GM19397 (cell line): Measurements from ENCODE around the gene SPRYD3.
"Not testable (repeated sequence)": the region's sequence is repeated elsewhere in the genome, so short reads cannot be mapped to it uniquely, and the experiment has no call there.

Experiments used
- ATAC-seq: cut with Tn5 transposase; IDR thresholded peaks from one replicate; pipeline ENCODE4 v1.9.1; 2021; ENCODE audit warnings: mild to moderate bottlenecking, moderate library complexity; ENCODE audit not compliant: unreplicated experiment

Gene SPRYD3

GRCh38 chr12:53079226-53080117, at the start of gene SPRYD3:
Gene SPRYD3, minus strand, starts transcription at chr12:53079390. Its CDS starts 57 bp downstream, at chr12:53079333.
- ATAC-seq, result peak; percentile 99

GRCh38 chr12:53127169-53127568, 48.0 kb upstream of the SPRYD3 start:
- no peak for ATAC-seq

GRCh38 chr12:53124352-53124723, 45.1 kb upstream of the SPRYD3 start:
- ATAC-seq, result no peak

GRCh38 chr12:53123578-53124351, 44.6 kb upstream of the SPRYD3 start:
- ATAC-seq, result no peak

- no peak for ATAC-seq
Observed at GRCh38 chr12:53122961-53123468, 43.8 kb upstream of the SPRYD3 start.

GRCh38 chr12:53120685-53121525, 41.7 kb upstream of the SPRYD3 start:
- ATAC-seq, result no peak

GRCh38 chr12:53118751-53119300, 39.6 kb upstream of the SPRYD3 start:
- no peak for ATAC-seq

GRCh38 chr12:53115891-53116648, 36.9 kb upstream of the SPRYD3 start:
- ATAC-seq, result no peak

GRCh38 chr12:53115112-53115890, 36.1 kb upstream of the SPRYD3 start:
- ATAC-seq, result no peak

GRCh38 chr12:53113951-53114350, 34.8 kb upstream of the SPRYD3 start:
- ATAC-seq, result no peak

GRCh38 chr12:53113136-53113705, 34.0 kb upstream of the SPRYD3 start:
- ATAC-seq, result no peak

GRCh38 chr12:53112431-53112830, 33.2 kb upstream of the SPRYD3 start:
- not testable (repeated sequence) for ATAC-seq

- no peak for ATAC-seq
Observed at GRCh38 chr12:53107122-53107521, 27.9 kb upstream of the SPRYD3 start.

GRCh38 chr12:53105712-53106439, 26.7 kb upstream of the SPRYD3 start:
- no peak for ATAC-seq

GRCh38 chr12:53105256-53105655, 26.1 kb upstream of the SPRYD3 start:
- no peak for ATAC-seq

GRCh38 chr12:53103860-53104305, 24.7 kb upstream of the SPRYD3 start:
- no peak for ATAC-seq

GRCh38 chr12:53102883-53103807, 24.0 kb upstream of the SPRYD3 start, which contains the start of gene SOAT2:
Gene SOAT2, plus strand, starts transcription at chr12:53103486. Its CDS starts 92 bp downstream, at chr12:53103578.
- ATAC-seq, result peak; percentile 44
